ENCODE results near the gene DDX1.

DDX1 gene

DNA sequence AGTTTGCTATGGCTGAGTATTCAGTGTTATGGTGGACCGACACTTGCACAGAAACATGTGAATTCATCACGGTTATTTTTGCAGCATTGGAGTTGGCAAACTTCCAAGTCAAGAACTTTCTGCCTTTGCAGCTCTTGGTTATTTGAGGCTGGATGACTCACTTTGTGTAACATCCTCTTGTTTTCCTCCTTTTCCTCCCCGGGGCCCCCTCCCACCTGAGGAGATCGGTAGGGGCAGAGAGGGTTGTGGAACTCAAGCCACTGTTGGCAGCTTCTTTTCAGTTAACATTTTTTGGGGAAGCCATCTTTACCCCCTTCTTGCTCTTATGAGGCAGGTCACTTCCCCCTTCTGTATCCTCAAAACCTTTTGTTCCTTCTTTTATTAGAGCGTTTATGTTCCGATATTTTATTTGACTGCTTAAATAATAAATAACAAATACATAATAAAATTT lies 48.6 kb downstream of the DDX1 start:
- peak overlapping the region in 2 of 7 experiments; percentile 26 to 29 for H3K4me3 ChIP-seq (ENCODE audit: control insufficient read depth in 1 of 7, extremely low read depth in 1 of 7, insufficient read depth in 4 of 7, low read depth in 2 of 7, low read length in 6 of 7)
- peaks cover 0 to 15% (median 11%) of the 10 kb centered on the region in 4 experiments for H3K4me1 ChIP-seq (ENCODE audit: control extremely low read depth in 1 of 4, control insufficient read depth in 4 of 4, insufficient read depth in 4 of 4, low read length in 3 of 4)
- WGBS (ENCODE audit: insufficient coverage): 6% methylated on average over 3 of the region's 6 CpGs
- peaks cover 0 to 13% (median 7%) of the 10 kb centered on the region in 4 experiments for H3K36me3 ChIP-seq (ENCODE audit: control insufficient read depth in 4 of 4, insufficient read depth in 4 of 4, low read length in 3 of 4)
- DNase-seq: peak; percentile 76 to 93 (median 91)
- CTCF ChIA-PET: interaction anchor here (1.4 to 3.7 kb wide), 6 partner anchors 10 to 869 kb away, joined by 6 to 18 read pairs (median 8); partner anchors contain the start of gene MYCN
- no peak overlapping the region for H3K27ac ChIP-seq (ENCODE audit: insufficient read depth in 1 of 2, low read depth in 1 of 2, low read length in 2 of 2, poor library complexity in 1 of 2, severe bottlenecking in 2 of 2)
- POLR2A ChIA-PET: no interaction called here
- no peaks in the 10 kb centered on the region for H3K27me3 ChIP-seq (replicated peaks in 2 of 5; ENCODE audit: control insufficient read depth in 4 of 5, insufficient read depth in 5 of 5, low read length in 4 of 5)
- peaks cover 0 to 7% (median 3%) of the 10 kb centered on the region in 5 experiments for H3K9me3 ChIP-seq (ENCODE audit: control extremely low read depth in 1 of 5, control insufficient read depth in 4 of 5, insufficient read depth in 2 of 5, low read depth in 1 of 5, low read length in 4 of 5)

DNA sequence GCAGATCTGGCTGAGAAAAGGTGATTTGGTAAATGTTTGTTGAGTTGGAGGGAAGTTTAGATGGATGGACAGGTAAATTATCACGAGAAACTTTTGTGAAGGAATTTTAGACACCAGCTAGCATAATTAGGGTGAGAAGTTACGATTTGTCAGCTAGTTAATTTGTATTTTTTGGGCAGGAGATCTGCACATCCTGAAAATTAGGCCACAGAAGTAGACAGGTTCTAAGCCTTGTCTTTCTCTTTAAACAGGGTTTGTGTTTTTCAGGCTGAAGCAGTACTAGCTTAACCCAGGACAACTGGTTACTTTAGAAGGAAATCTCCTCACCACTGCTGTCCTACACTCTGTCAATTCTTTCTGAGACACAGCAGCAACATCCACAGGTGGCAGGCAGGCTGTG lies 49.1 kb downstream of the DDX1 start:
- POLR2A ChIA-PET: no interaction called here
- peaks cover 0 to 7% (median 3%) of the 10 kb centered on the region in 5 experiments for H3K9me3 ChIP-seq (ENCODE audit: control extremely low read depth in 1 of 5, control insufficient read depth in 4 of 5, insufficient read depth in 2 of 5, low read depth in 1 of 5, low read length in 4 of 5)
- H3K36me3 ChIP-seq (ENCODE audit: control insufficient read depth in 4 of 4, insufficient read depth in 4 of 4, low read length in 3 of 4): peaks cover 0 to 8% (median 3%) of the 10 kb centered on the region in 4 experiments
- CTCF ChIA-PET: interaction anchor here (2.0 to 3.7 kb wide), 4 partner anchors 11 to 864 kb away, joined by 6 to 18 read pairs (median 11); partner anchors contain the start of gene MYCN
- peak overlapping the region in 2 of 7 experiments; percentile 26 to 29 for H3K4me3 ChIP-seq (ENCODE audit: control insufficient read depth in 1 of 7, extremely low read depth in 1 of 7, insufficient read depth in 4 of 7, low read depth in 2 of 7, low read length in 6 of 7)
- no peak overlapping the region for H3K27ac ChIP-seq (ENCODE audit: insufficient read depth in 1 of 2, low read depth in 1 of 2, low read length in 2 of 2, poor library complexity in 1 of 2, severe bottlenecking in 2 of 2)
- no peak for DNase-seq
- H3K27me3 ChIP-seq (replicated peaks in 2 of 5; ENCODE audit: control insufficient read depth in 4 of 5, insufficient read depth in 5 of 5, low read length in 4 of 5): no peaks in the 10 kb centered on the region
- WGBS (ENCODE audit: insufficient coverage): 88% methylated on average over 2 of the region's 2 CpGs
- peaks cover 0 to 15% (median 11%) of the 10 kb centered on the region in 4 experiments for H3K4me1 ChIP-seq (ENCODE audit: control extremely low read depth in 1 of 4, control insufficient read depth in 4 of 4, insufficient read depth in 4 of 4, low read length in 3 of 4)

GRCh38 chr2:15641530-15641982 lies 49.9 kb downstream of the DDX1 start:
- H3K9me3 ChIP-seq (ENCODE audit: control extremely low read depth in 1 of 5, control insufficient read depth in 4 of 5, insufficient read depth in 2 of 5, low read depth in 1 of 5, low read length in 4 of 5): peaks cover 0 to 7% (median 3%) of the 10 kb centered on the region in 5 experiments
- no CpG with 5 or more reads among the region's 1 CpG for WGBS (ENCODE audit: insufficient coverage)
- H3K27ac ChIP-seq (ENCODE audit: insufficient read depth in 1 of 2, low read depth in 1 of 2, low read length in 2 of 2, poor library complexity in 1 of 2, severe bottlenecking in 2 of 2): no peak overlapping the region
- no peaks in the 10 kb centered on the region for H3K27me3 ChIP-seq (replicated peaks in 2 of 5; ENCODE audit: control insufficient read depth in 4 of 5, insufficient read depth in 5 of 5, low read length in 4 of 5)
- POLR2A ChIA-PET: no interaction called here
- no peak for DNase-seq
- no peak overlapping the region for H3K4me3 ChIP-seq (ENCODE audit: control insufficient read depth in 1 of 7, extremely low read depth in 1 of 7, insufficient read depth in 4 of 7, low read depth in 2 of 7, low read length in 6 of 7)
- peaks cover 0 to 15% (median 11%) of the 10 kb centered on the region in 4 experiments for H3K4me1 ChIP-seq (ENCODE audit: control extremely low read depth in 1 of 4, control insufficient read depth in 4 of 4, insufficient read depth in 4 of 4, low read length in 3 of 4)
- CTCF ChIA-PET: interaction anchor here (1.1 to 1.4 kb wide), 2 partner anchors 9 to 298 kb away, joined by 4 read pairs; partner anchors contain the start of gene MYCN
- H3K36me3 ChIP-seq (ENCODE audit: control insufficient read depth in 4 of 4, insufficient read depth in 4 of 4, low read length in 3 of 4): peaks cover 0 to 4% (median 1%) of the 10 kb centered on the region in 4 experiments

GRCh38 chr2:15642011-15642814 lies 50.5 kb downstream of the DDX1 start:
- Histone ChIP-seq H3K27me3 (replicated peaks in 2 of 5; ENCODE audit: control insufficient read depth in 4 of 5, insufficient read depth in 5 of 5, low read length in 4 of 5) (no peaks in the 10 kb centered on the region), H3K36me3 (ENCODE audit: control insufficient read depth in 4 of 4, insufficient read depth in 4 of 4, low read length in 3 of 4) (peaks cover 0 to 4% (median 1%) of the 10 kb centered on the region in 4 experiments), H3K27ac (ENCODE audit: insufficient read depth in 1 of 2, low read depth in 1 of 2, low read length in 2 of 2, poor library complexity in 1 of 2, severe bottlenecking in 2 of 2) (no peak overlapping the region), H3K9me3 (ENCODE audit: control extremely low read depth in 1 of 5, control insufficient read depth in 4 of 5, insufficient read depth in 2 of 5, low read depth in 1 of 5, low read length in 4 of 5) (peaks cover 0 to 7% (median 3%) of the 10 kb centered on the region in 5 experiments), H3K4me3 (ENCODE audit: control insufficient read depth in 1 of 7, extremely low read depth in 1 of 7, insufficient read depth in 4 of 7, low read depth in 2 of 7, low read length in 6 of 7) (no peak overlapping the region), H3K4me1 (ENCODE audit: control extremely low read depth in 1 of 4, control insufficient read depth in 4 of 4, insufficient read depth in 4 of 4, low read length in 3 of 4) (peaks cover 0 to 15% (median 11%) of the 10 kb centered on the region in 4 experiments)
- 91% methylated on average over 11 of the region's 12 CpGs for WGBS (ENCODE audit: insufficient coverage)
- POLR2A ChIA-PET: no interaction called here
- CTCF ChIA-PET: interaction anchor here (0.5 to 1.4 kb wide), 5 partner anchors 9 to 967 kb away, joined by 3 to 5 read pairs (median 4); partner anchors contain the start of gene MYCN
- DNase-seq: no peak

GRCh38 chr2:15642815-15643500 lies 51.3 kb downstream of the DDX1 start:
- H3K9me3 ChIP-seq (ENCODE audit: control extremely low read depth in 1 of 5, control insufficient read depth in 4 of 5, insufficient read depth in 2 of 5, low read depth in 1 of 5, low read length in 4 of 5): peaks cover 0 to 7% (median 3%) of the 10 kb centered on the region in 5 experiments
- DNase-seq: no peak
- POLR2A ChIA-PET: no interaction called here
- H3K4me3 ChIP-seq (ENCODE audit: control insufficient read depth in 1 of 7, extremely low read depth in 1 of 7, insufficient read depth in 4 of 7, low read depth in 2 of 7, low read length in 6 of 7): no peak overlapping the region
- H3K36me3 ChIP-seq (ENCODE audit: control insufficient read depth in 4 of 4, insufficient read depth in 4 of 4, low read length in 3 of 4): peaks cover 0 to 4% (median 1%) of the 10 kb centered on the region in 4 experiments
- H3K4me1 ChIP-seq (ENCODE audit: control extremely low read depth in 1 of 4, control insufficient read depth in 4 of 4, insufficient read depth in 4 of 4, low read length in 3 of 4): peaks cover 0 to 13% (median 11%) of the 10 kb centered on the region in 4 experiments
- H3K27me3 ChIP-seq (replicated peaks in 2 of 5; ENCODE audit: control insufficient read depth in 4 of 5, insufficient read depth in 5 of 5, low read length in 4 of 5): no peaks in the 10 kb centered on the region
- CTCF ChIA-PET: interaction anchor here (0.6 to 1.4 kb wide), 6 partner anchors 8 to 966 kb away, joined by 3 to 5 read pairs (median 4); no protein-coding TSS in a partner anchor
- H3K27ac ChIP-seq (ENCODE audit: insufficient read depth in 1 of 2, low read depth in 1 of 2, low read length in 2 of 2, poor library complexity in 1 of 2, severe bottlenecking in 2 of 2): no peak overlapping the region
- WGBS (ENCODE audit: insufficient coverage): 94% methylated on average over 11 of the region's 13 CpGs

DNA sequence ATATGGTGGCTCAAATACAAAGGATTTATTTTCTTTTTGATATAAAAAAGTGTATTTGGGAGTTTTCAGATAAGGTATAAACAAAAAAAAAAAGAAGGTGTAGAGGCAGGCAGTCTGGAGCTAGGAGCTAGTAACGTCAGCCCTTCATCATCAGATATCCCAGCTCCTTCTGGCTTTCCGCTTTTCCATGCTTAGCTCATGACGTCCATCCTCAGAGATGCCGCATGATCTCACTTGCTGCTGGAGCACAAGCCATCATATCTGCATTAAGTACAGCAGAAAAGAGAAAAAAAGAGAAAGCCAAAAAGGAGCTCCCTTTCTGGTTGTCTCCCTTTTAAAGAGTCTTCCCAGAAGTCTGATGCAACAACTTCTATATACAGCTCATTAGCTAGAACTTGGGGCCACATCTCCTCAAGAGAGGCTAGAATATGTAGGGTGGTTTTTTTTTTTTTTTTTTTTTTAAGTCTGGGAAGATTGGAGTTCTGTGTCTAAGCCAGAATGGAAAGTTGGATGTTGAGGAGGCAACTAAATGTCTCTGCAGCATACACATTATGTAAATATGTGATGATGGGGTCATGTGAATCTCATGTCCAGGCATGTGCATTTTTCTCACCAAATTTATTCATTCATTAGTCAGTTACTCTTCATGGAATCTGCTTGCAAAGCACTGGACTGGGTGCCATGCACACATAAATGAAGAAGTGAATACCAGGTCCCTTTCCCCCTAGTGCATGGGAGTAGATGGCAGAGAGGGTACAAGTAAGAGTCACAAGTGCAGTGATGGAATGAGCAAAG lies 52.3 kb downstream of the DDX1 start:
- peaks cover 0 to 4% (median 1%) of the 10 kb centered on the region in 4 experiments for H3K36me3 ChIP-seq (ENCODE audit: control insufficient read depth in 4 of 4, insufficient read depth in 4 of 4, low read length in 3 of 4)
- no peak overlapping the region for H3K4me3 ChIP-seq (ENCODE audit: control insufficient read depth in 1 of 7, extremely low read depth in 1 of 7, insufficient read depth in 4 of 7, low read depth in 2 of 7, low read length in 6 of 7)
- CTCF ChIA-PET: interaction anchor here (0.9 to 1.2 kb wide), 4 partner anchors 10 to 964 kb away, joined by 3 to 5 read pairs (median 4); no protein-coding TSS in a partner anchor
- peaks cover 0 to 7% (median 3%) of the 10 kb centered on the region in 5 experiments for H3K9me3 ChIP-seq (ENCODE audit: control extremely low read depth in 1 of 5, control insufficient read depth in 4 of 5, insufficient read depth in 2 of 5, low read depth in 1 of 5, low read length in 4 of 5)
- peaks cover 0 to 13% (median 11%) of the 10 kb centered on the region in 4 experiments for H3K4me1 ChIP-seq (ENCODE audit: control extremely low read depth in 1 of 4, control insufficient read depth in 4 of 4, insufficient read depth in 4 of 4, low read length in 3 of 4)
- POLR2A ChIA-PET: no interaction called here
- H3K27me3 ChIP-seq (replicated peaks in 2 of 5; ENCODE audit: control insufficient read depth in 4 of 5, insufficient read depth in 5 of 5, low read length in 4 of 5): no peaks in the 10 kb centered on the region
- no peak for DNase-seq
- no peak overlapping the region for H3K27ac ChIP-seq (ENCODE audit: insufficient read depth in 1 of 2, low read depth in 1 of 2, low read length in 2 of 2, poor library complexity in 1 of 2, severe bottlenecking in 2 of 2)
- 100% methylated on average over 2 of the region's 4 CpGs for WGBS (ENCODE audit: insufficient coverage)
